ENCODE data around the gene IGF1R.
A peak's percentile ranks its signal among the peaks of the same experiment; 100 is the strongest.

The IGF1R gene

DNA sequence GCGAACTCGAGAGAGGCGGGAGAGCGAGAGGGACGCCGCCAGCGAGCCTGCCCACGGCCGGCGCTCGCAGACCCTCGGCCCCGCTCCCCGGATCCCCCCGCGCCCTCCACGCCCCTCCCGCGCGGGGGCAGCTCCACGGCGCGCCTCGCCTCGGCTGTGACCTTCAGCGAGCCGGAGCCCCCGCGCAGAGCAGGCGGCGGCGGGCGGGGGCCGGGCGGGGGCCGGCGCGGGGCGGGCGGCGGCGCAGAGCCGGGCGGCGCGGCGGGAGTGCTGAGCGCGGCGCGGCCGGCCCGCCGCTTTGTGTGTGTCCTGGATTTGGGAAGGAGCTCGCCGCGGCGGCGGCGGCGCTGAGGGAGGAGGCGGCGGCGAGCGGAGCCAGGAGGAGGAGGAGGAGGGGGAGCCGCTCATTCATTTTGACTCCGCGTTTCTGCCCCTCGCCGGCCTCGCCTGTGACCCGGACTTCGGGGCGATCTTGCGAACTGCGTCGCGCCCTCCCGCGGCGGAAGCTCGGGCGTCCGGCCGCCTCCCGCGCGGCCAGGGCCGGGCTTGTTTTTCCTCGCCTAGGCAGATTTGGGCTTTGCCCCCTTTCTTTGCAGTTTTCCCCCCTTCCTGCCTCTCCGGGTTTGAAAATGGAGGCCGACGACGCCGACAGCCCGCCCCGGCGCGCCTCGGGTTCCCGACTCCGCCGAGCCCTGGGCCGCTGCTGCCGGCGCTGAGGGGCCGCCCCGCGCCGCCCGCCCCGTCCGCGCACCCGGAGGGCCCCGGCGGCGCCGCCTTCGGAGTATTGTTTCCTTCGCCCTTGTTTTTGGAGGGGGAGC is 524 bp downstream of the IGF1R start:
- DNase-seq, result peak in 1 of 2 experiments; percentile 16

DNA sequence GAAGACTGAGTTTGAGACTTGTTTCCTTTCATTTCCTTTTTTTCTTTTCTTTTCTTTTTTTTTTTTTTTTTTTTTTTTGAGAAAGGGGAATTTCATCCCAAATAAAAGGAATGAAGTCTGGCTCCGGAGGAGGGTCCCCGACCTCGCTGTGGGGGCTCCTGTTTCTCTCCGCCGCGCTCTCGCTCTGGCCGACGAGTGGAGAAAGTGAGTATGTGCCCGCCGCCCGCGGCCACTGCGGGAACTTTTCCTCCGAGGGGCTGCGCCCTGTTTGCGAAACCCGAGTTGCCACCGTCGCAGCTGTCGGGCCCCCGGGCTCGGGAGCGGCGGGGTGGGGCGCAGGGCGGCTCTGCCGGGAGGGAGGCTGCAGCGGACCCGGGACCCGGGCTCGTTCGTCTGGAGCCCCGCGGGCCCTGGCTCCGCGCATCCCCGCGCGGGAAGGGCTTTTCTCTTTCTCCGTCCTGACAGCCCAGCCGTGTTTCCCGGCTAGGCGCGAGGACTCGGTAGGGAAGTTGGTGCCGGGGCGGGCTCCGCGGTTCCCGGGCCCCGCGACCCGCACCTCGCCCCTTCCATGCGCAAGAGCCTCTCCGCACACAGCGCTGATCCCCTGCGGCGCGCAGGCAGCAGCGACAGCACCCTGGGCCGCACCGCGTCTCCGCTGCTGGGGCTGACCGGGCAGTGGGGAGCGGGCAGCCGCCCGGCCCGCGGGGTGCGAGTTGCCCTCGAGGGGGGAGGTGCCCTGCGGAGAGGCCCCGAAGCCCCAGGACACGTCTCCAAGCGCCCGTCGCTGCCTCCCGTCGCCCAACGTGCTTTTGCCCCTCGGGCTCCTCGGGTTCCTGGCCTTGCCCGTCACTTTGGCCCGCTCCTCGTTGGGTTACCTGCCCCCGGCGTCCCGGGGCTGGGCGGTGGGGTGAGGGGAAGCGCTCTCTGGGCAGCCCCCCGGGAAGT is 1.4 kb downstream of the IGF1R start:
- peak; percentile 40 to 48 for DNase-seq

DNA sequence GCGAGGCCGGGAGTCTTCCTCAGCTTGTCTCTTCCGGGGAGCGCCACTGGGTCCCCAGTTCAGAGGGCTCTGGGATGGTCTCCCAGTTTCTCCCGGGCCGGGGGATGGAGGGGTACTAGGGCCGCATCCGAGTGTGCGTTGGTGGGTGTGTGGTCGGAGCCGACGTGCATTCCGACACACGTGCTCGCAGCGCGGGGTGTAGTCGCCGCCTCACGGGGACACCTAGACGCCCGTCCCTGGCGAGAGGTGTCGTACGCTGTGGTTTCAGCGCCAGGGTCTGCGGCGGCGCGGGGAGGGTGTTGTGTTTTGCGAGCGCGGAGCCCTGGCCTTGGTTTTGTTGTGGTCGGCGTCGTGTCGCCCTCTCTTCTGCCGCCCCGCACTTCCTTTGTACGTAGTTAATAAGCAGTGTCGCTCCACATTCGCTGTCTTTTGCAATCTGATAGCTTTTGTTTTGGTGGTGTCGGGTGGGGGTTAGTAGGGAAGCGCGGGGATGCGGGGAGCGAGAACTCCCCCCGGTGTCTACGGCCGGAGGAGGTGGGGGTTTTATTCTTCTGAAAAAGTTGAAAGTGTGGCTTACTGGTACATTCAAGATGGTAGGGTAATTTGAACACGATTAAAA is 2.2 kb downstream of the IGF1R start:
- peak; percentile 26 to 39 for DNase-seq

DNA sequence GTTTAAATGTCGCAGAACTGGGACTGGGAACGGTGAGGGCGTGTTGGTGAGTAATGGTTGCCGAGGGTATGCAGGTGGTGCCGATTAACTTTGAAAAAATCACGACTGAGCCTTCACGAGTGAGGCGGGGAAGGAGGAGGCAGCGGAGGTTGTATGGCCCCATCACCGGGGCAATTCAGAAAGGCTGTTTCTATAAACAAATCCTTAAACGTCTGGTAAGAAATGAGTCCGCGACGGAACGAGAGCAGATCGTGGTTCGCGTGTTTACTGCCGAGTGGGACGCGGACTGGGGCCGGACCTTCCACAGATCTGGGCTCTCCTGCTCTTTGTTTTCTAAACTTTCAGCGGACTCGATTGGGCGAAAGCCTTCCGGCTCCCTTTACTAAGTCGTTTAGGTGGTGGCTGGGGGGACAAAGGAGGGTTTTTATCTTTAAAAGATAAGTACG is 2.7 kb downstream of the IGF1R start:
- peak; percentile 36 for DNase-seq

DNA sequence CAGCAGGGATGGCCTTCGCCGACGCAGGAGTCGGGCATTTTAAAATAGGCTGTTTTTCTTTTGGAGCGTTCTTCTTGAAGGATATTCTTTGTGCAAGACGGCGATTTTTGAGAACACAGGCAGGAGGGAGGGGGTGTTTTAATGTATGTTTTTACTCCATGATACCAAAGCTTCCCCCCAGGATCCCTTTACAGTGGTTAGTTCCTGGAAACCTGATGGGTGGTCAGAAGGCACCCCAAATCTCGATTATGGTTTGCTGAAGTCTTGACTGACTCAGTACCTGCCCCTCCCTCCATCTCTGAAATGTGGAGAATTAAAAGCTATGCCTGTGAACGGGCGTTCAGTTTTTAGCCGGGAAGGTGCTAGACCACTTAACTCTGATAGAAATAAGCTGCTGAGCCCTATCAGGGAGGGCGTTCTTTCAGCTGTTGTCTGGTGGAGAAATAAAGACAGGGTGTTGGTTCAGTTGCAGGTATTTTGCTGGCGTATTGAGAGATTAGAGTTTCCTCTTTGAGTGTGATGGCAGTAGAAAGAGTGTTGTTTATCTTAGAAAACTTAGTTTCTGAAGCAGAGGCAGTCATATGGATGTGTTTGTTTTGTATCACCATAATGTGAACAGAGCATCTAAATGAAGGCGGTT is 3.4 kb downstream of the IGF1R start:
- no peak for DNase-seq

DNA sequence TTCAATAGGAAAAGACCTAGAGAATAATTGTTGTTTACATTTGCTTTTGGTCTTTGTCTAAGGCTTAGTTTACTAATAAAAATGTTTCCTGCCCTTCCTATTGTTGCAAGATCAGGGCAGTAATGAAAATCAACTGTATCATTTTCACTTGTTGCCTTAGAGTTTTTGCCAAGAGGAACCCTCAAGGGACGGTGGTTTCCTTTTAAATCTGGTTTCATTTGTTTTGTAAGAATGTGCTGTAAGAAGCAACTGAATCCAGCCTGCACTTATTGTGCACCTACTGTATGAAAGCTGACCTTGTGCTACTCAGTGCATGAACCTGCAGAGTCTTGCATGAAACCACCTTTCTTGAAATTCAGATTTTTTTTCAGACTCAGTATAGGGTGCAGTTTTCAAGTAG is 5.3 kb downstream of the IGF1R start:
- no peak for DNase-seq

DNA sequence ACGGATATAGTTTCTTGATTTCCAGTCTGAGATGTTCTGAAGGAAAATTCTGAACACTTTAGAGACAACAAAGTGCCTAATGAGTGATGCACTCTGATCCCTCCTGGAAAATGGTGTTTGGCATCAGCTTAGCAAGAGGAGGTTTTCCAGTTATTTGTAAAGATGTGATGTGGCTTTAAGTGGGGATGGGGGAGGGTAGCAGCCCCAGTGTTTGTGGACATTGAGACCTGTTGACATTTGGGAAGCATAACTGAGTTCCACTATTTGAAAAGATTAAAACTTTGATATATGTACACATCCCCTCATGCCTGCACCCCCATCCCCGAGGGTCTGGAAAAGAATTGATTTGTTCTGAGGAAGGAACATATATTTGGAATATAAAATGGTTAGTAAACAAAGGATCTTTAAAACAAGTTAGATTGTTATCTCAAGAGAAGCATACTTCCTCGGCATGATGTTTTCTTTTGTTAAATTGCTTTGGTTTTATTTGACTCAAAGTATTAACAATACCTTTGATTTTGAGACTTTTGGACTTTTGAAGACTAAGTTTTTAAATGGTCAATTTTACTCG is 6.5 kb downstream of the IGF1R start:
- DNase-seq, result no peak

DNA sequence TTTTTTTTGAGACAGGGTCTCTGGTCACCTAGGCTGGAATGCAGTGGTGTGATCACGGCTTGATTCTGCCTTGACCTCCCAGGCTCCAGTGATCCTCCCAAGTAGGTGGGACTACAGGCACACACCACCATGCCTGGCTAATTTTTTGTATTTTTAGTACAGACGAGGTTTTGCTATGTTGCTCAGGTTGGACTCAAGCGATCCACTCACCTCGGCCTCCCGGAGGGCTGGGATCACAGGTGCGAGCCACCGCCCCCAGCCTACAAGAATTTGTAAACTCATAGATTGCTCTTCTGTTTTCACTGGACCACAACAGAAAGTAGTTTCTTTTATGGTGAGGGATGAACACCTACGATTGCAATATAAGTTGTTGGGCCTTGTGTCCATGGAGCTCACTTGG is 7.4 kb downstream of the IGF1R start:
- no peak for DNase-seq

DNA sequence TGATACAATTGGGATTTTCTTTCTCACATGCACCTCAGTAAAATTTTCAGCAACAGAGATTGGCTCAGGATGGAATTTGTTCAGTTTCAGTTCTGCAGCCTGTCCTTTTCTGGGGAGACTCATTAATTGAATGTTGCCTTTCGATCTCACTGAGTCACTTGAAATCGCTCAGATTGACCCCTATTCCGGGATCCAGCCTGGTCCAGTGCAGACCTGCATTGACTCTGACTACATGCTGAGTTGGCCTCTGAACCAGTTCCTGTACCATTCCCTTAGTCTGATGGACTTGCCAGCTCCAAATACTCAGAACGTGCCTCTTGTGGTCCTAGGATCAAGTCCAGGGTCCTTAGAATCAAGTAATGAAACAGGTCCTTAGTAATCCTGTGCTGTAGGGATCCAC is 9.4 kb downstream of the IGF1R start:
- no peak for DNase-seq

DNA sequence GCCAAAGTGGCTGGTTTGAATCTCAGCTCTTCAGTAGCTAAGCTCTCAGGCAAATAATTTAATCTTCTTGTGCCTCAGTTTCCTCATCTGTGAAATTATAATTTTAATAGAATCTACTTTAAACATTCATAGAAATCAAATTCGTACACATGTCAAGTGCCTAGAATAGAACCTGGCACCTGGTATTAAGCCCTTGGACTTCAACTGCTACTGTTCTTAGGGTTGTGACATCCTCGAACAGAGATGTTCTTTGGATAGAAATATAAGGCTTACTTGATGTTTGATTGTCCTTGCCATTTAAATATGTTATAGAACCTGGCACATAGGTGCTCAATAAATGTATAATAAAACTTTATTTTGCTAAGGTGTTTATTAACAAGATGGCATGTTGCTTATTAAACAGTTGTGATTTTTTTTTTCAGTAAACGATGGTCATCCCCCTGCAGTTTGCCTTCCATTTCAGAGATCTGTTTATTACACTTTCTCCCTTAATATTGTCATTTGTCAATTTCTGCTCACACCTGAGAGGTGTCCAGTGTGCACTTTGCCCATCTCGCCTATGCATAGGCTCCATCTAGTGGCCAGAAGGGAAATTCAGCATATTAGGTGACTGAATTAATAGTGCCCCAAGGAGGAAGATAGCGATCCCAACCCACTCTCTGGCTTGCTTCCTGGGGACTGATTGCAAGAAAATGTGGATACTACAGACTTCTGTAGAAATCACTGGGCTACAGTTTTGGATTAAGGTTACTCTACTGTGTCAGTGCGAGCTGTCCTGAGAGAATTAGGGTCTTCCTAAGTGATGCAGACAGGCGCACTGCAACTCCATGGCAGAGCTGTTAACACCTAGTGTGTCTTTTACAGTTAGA is 10.7 kb downstream of the IGF1R start:
- DNase-seq, result no peak

DNA sequence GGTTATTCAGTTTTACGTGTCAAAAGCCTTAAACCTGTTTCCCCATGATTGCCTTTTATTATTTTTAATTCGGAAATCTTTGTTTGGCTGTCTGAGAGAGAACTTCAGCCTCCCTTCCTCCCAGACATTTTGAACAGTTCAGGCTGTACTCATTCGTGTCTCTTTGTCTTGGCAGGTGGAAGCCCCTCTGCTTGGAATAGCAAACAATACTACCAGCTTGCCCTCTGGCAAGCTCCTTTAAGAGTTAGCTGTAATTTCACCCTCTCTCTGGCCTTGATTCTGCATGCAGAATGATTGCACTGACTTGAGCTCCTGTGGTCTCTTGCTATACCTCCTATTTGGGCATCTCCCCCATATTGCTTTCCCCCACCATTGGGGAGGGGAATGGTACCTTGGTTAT is 11.7 kb downstream of the IGF1R start:
- DNase-seq, result no peak

DNA sequence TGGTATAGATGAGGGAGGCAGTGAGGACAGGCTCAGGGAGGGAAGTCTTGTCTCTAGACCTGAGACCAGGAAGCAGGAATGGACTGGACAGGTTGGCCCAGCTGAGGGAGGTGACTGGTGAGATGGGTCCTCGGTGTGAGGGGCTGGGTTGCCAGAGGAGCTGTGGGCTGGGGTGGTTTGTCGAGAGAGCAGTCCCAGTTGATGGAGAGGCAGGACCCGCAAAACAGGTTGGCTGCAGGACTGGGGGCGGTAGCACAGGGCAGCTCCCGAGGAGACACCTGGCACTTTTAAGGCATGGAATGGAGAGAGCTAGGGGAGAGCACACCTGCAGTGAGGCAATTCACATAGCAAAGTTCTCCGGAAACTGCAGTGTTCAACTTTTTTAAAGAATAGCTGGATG is 14.7 kb downstream of the IGF1R start:
- no peak for DNase-seq

DNA sequence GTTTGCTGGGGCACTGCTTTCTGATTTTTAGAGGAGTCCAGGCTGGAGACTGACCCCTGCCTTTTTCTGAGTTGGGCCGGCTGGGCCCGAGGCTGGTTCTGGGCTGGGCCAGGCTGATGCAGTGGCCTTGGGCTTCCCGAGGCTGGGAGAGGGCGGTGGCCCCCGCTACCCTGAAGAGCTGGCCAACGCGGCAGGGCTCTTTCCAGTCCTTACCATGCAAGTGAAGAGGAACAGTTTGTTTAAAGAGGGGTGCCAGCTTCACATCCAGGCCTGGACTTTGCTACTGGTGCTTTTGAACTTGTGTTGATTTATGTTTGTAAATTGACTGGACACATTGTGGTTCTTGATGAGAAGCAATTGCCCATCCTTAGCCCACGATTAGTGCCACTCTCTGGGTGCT is 15.3 kb downstream of the IGF1R start:
- DNase-seq, result no peak

DNA sequence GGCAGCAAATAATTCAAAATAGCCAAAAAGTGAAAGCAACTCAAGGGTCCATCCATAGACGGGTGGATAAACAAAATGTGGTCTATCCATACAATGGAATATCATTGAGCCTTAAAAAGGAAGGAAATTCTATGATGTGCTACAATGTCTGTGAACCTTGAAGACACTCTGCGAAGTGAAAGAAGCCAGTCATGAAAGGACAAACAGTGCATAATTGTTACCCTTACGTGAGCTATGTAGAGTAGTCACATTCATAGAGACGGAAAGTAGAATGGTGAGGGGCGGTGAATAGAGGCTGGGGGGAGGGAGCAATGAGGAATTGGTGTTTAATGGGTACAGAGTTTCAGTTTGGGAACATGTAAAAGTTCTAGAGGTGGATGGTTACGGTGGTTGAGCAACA is 18.1 kb downstream of the IGF1R start:
- DNase-seq, result no peak

DNA sequence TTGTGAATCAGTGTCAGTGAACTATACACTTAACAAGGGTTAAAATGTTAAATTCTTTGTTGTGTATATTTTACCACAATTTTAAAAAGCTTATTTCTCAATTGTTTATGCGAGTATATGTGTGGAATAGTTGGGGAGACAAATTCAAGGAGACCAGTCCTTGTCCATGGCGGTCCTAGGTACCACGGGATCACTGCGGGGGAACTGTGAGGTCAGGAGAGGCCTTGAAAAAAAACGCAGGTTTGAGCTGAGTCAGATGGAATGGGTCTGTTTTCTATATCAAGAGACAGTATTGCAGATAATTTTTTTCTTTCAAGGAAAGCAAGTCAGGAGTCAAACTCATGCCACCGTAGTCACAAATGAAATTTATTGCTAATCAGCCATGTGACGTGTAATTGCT is 18.5 kb downstream of the IGF1R start:
- DNase-seq, result no peak

DNA sequence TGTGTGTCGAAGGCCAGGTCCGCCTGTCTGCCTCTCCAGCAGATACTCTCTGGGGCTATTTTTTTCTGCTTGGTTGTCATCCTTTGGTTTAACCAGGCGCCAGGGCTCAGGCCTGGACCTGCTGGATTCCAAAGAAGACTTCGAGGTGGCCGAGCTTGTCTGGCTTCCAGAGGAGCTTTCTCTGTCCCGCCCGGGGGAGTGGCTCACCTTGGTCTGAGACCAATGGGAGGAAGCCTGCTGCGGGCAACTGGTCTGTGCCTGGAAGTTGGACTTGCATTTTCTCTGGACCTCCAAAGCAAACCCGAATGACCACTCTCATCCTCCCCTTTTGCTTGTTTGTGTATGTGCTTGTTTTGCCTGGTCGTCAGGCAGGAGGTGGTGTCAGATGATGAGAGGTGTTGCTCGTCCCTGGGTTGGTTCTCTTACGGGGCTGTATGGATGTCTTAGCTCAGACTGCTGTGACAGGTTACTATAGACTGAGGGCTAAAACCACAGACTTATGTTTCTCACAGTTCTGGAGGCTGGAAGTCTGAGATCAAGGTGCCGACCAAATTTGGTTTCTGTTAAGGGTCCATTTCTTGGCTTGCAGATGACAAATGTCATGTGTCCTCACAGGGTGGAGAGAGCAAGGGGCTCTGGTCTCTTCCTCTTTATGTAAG is 19.3 kb downstream of the IGF1R start:
- DNase-seq, result no peak

DNA sequence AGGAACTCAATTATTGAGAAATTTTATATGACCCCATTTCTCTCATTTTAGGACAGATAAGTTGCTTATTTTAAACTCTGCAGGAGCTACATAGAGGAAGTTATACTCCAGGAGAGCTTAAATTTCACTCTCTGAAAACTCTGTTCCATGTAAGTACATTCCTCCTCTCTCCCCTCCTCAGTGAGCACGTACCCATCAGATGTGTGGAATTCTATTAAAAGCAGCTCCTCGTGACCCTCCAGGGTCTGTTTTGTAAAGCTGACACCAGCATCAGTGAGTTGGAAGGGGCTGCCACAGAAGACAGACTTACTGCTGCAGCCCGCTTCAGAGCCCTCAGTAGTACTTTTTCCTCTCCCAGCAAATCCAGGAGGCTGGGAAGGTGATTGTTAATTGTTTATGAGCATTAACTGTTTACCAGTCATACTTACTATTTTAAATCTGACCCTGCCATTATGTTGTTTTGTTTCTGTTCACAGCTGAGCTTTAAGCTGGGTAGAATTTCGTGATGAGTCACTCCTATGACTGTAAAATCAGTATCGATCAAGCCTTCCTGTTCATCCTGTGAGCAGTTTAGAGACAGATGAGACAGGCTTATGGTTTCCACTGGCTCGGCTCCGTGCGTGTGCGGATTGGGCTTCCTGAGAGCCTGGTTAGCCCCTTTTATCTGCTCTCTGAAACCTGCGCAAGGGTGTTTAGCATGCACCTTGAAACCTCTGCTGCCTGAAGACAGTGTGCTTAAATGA is 20.4 kb downstream of the IGF1R start:
- DNase-seq, result peak; percentile 27 to 29

DNA sequence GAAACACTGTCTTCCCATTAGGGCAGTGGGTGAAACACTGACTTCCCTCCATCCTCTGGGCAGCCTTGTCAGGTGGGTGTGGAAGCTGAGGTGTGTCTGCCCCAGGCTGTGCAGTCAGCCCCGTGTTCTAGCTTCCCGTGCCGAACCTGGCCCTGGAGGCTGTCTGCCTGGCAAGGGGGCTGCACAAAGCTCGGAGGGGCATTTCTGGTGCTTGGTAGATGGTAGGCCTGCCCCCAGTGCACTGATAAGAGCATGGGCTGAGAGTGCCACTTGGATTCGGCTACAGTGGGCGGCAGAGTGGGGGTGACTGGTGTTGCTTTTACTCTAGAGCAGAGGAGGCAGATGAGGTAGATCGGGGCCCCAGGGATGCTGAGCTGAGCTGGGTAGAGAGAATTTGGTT is 21.3 kb downstream of the IGF1R start:
- DNase-seq, result no peak

DNA sequence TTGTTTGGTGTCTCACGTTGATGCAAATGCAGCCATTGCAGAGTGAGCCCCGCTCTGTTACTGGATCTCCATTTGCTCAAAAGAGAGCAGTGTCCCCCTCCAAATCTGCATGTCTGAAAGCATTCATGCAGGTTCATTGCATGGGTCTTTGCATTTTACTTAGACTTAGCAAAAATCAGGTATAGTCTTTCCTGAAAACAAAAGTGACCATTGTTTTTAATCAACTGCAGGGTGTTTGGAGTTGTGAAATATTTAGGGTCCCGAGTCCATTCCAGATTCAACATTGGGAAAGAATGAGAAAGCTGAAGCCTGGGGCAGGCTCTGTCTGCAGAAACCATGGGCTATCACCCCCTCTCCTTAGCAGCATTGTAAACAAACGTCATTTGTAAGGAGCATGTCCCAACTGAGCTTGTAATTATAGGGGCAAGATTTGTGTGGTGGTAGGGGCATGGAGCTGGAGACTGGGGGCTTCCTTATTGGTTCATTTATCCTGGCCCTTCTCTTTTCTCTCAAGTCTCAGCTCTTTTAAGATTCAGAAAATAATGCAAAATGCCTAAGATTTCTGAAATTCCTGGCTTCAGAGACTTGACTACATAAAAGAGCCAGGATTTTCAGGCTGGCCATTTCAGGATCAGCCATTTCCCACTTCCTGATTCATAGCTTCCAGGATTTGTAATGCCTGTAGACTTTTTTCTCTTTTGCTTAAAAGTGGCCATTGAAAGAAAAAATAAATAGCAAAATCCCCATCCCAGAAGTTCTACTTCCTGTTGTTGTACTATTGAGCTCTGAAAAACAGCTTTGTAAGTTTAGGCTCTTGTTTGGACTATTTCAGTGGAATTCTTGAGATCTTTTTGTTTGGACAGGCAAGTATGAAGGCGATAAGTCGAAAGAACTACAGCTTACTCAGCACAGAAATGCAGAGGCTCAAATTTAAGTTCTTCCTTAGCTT is 23.0 kb downstream of the IGF1R start:
- DNase-seq, result no peak

All from activated CD4-positive, alpha-beta T cell treated with anti-CD3 and anti-CD28 coated beads, Interleukin-2, amount 50 U/mL, for 4 hours (primary cell).